Measurements from ENCODE around the gene PGBD5. TPM values are rescaled to one million over a fixed set of nuclear protein-coding genes. Genes with fewer than 3 reads are reported as not detected.

PGBD5 gene
- polyA plus RNA-seq, 4 donors, result 5.7 to 7.4 (median 6.9) TPM

DNA sequence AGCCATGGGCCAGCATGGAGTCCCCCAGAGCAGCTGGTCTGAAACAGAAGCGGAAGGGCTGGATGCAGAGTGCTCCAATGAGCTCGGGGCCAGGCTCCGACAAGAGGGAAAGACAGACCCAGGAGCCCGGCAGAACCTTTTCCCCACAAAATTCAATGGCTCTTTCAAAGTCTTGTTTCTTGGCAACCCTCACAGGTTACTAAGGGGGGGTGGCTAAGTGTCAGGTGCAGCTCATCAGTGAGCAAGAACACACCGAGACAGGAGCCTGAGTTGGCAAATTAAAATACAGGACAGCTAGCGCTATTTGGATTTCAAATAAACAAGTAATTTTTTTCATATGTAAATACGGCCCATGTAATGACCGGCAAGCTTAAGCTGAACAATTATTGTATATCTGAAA lies 27.3 kb downstream of the PGBD5 start:
- no peak for DNase-seq (ENCODE audit: low read depth in 4 of 4, low spot score in 2 of 4)

DNA sequence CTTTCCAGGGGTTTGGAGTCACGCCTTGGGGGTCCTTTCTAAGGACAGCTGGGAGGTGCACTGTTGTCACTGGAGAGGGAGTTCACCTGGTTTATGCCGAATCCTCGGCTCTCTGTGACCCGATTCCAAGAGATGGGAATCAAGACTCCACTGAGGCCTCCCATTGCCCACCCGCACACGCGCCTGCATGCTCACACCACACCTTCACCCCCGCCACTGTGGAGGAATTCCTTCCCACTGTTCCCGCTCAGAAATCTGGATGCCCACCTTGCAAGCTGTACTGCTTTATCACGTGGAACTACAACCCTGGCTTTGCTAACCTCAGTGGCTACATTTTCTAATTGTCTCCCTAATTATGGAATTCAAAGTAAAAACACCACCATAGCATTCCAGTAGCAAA lies 29.2 kb downstream of the PGBD5 start:
- no peak for DNase-seq (ENCODE audit: low read depth in 4 of 4, low spot score in 2 of 4)

DNA sequence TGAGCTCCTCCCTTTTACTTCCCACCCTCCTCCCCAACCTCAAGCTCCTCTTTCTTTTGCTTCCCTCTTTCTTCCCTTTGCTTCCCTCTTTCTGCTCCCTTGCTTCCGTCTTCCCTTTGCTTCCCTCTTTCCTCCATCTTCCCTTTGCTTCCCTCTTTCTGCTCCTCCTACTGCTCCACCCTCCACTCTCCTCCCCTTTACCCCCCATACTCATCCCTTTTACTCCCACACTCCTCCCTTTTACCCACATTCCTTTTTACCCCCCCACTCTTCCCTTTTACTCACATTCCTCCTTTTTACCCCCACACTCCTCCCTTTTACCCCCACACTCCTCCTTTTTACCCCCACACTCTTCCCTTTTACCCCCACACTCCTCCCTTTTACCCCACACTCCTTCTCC lies 30.2 kb downstream of the PGBD5 start:
- DNase-seq (ENCODE audit: low read depth in 4 of 4, low spot score in 2 of 4), result no peak

DNA sequence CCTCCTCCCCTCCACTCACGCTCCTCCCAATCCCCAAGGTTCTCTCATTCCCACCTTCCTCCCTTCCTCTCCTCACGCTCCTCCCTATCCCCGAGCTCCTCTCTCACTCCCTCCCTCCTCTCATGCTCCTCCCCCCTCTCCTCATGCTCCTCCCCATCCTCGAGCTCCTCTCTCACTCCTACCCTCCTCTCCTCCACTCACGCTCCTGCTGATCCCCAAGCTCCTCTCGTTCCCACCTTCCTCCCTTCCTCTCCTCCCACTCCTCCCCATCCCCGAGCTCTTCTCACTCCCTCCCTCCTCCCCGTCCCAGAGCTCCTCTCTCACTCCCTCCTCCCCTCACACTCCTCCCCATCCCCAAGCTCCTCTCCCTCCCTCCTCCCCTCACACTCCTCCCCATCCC lies 31.4 kb downstream of the PGBD5 start:
- DNase-seq (ENCODE audit: low read depth in 4 of 4, low spot score in 2 of 4), result no peak

DNA sequence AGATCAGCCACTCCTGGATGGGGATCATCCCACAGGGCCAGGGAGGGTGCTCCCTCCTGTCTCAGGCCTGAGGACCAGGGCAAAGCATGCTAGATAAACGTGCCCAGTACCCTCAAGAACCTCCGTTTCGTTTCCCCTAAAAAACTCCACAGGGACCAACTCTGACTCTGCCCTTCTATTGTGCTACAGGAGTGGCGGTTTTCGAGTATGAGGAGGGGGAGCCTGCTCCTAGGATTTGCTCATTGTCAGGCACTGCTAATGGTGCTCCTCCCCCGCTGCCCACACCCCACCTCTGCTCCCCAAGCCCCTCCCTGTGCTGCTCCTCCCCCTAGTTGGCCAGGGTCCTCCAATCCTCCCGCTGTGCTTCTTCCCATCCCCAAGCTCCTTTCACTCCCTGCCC lies 32.0 kb downstream of the PGBD5 start:
- DNase-seq (ENCODE audit: low read depth in 4 of 4, low spot score in 2 of 4), result no peak

DNA sequence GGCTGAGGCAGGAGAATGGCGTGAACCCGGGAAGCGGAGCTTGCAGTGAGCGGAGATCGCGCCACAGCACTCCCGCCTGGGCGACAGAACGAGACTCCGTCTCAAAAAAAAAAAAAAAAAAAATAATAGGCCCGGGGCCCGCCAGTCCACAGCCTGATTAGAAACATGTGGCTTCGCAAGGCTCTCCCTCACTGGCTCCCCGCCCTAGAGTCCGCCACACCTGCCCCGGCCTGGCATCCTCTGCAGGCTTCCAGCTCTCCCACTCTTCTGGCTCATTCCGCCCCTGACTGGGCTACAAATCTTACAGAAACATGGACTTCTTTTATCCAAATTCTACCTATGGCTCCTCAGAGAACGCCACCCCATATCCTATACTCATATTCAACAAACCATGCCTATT lies 32.4 kb downstream of the PGBD5 start:
- DNase-seq (ENCODE audit: low read depth in 4 of 4, low spot score in 2 of 4), result no peak

DNA sequence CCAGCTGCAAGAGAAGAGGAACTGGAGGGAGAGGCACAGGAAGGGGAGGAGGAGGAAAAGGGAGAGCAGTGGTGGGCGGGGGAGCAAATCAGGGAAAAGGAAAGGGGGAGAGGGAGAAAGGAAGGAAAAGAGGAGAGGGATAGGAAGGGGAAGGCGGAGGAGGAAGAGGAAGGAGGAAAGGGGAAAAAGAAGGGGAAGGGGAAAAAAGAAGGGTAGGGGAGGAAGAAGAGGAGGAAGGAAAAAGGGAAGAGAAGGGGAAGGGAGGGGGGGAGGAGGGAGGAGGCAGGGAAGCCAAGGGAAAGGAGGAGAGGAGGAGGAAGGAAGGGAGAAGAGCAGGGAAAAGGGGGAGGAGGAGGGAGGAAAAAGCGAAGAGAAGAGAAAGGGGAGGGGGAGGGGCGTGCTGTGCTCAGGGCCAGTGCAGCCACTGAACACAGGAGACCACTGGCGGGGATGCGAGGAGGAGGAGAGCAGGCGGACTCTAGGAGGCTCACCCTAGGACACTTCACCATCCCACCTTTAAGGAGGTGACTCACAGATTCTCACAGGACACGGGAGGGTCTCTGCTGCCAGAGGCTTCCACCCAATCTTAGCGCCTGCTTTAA lies 33.1 kb downstream of the PGBD5 start:
- no peak for DNase-seq (ENCODE audit: low read depth in 4 of 4, low spot score in 2 of 4)

DNA sequence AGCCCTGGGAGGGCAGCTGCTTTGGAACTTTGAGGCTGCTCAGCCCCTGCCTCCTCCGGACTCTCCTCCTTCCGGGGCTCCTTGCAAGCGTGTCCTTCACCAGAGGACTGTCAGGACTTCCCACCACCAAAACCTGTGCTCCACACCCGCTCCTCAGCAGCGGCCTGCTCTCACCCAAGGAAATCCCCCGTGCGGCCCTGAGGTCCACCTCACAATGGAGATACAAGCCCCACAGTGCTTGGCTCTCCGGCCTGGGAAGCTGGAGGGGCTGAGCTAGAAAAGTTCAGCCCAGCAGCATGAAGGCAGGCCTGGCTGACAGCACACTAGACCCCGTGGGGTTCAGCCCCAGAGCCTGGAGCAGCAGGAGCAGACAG lies 33.6 kb downstream of the PGBD5 start:
- DNase-seq (ENCODE audit: low read depth in 4 of 4, low spot score in 2 of 4), result no peak

DNA sequence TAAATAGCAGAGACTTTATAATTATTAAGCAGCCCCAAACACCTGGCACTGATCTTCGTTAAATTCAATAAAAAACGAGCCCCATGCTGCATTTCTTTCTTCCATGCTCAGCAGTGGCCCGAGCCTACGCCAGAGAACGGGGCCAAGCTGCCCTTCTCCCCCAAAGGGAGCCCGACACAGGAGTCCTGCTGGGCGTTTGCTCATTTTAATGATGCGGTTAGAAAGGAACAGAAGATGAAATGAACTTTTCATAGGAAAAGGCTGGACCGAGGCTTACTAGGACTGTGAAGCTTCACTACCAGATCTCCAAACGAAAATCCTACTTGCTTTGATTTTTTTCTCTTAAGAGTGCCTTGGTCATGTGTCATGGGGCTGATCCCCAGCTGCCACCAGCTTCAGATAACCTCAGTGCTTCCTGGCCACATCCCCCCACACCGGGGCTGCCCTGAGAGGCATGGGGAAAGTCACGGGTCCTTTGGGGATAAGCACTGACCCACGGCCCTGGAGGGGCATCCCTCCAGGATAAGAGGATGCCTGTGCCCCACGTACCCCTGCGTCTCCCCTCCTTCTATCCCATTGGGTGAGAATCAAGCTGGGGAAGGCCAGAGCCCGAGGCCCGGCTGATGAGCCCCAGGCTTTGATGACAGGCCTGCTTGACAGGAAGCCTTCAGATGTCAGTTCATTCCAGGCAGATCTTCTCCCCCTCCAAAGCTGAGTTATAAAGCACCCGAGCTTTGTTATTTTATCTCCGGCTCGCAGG lies 34.2 kb downstream of the PGBD5 start:
- no peak for DNase-seq (ENCODE audit: low read depth in 4 of 4, low spot score in 2 of 4)

DNA sequence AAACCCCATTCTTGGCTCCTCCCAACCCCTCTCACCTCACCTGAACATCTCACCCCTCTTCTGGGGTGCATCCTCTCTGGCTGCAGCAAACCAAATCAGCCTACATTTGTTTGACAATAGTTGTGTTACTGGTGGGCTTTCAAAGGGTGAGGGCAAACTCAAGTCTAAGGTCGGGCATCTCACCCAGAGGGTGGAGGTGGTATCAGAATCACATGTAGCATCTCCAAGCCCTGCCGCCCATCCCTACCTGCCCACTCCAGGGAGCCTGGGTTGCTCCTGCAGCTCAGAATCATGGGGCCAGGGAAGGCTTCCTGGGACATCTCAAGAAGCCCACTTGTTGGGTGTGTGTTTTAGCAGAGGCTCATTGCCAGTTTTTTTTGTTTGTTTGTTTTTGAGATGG lies 35.8 kb downstream of the PGBD5 start:
- DNase-seq (ENCODE audit: low read depth in 4 of 4, low spot score in 2 of 4), result no peak

DNA sequence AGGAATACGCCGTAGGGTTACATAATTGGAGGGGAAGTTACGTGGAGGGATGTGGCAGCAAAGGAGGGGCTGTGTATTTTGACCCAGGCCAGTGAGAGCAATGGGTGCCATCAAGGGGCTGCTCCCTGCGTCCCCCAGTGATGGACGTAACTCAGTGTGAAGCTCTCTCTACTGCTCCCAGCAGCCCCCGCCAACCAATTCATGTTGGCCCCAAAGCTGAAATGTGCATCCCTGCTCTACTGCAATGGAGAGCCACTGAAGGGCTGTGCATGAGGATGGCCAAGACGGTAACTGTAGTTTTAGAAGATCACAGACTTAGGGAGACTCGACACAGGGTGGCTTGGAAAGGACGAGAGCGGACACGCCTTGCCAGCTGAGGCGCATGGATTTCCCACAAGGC lies 38.3 kb downstream of the PGBD5 start:
- no peak for DNase-seq (ENCODE audit: low read depth in 4 of 4, low spot score in 2 of 4)

DNA sequence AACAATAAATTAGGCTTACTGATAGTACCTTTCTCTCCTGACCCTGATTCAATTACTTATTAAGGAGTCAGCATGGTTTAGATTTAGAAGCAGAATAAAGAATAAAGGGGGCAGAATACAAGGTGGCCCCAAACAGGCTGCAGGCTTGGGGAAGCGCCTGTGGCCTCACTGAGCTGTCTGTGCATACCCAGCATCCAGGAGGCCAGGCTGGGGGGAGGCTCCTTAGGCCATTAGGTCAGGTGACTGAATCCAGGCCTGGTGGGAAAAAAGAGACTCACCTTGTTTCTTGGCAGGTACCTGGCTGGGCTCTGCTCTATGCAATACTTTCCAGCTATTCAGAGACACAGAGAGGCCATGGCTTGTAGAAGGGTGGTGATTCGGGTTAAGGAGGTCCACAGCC lies 38.8 kb downstream of the PGBD5 start:
- DNase-seq (ENCODE audit: low read depth in 4 of 4, low spot score in 2 of 4), result no peak

DNA sequence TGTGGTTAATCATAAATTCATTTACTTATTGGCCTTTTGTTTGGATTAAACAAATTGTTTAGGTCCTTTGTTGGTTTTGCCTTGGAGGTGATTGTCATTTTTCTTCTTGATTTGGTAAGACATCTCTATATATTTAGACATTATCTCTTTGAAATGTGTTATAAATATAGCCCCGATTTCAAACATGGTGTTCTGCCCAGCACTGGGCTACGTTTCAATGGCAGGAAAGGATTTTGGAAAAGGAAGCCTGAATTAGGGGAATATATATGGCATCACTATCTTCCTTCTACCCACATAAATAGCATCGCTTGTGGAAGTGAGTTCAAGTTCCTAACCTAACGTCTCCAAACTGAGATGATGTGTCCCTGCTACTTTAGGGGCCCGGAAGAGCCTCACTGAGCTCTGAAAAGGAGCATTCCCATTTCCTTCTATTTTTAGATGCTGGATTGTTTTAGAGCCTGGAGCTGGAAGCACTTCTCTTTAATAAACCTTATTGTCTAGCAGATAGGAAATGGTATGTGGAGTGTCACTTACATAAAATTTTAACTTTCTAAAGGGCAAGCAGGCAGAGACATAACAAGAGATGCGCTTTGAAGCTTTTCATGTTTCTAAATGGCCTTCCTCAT lies 39.4 kb downstream of the PGBD5 start:
- DNase-seq (ENCODE audit: low read depth in 4 of 4, low spot score in 2 of 4), result no peak

DNA sequence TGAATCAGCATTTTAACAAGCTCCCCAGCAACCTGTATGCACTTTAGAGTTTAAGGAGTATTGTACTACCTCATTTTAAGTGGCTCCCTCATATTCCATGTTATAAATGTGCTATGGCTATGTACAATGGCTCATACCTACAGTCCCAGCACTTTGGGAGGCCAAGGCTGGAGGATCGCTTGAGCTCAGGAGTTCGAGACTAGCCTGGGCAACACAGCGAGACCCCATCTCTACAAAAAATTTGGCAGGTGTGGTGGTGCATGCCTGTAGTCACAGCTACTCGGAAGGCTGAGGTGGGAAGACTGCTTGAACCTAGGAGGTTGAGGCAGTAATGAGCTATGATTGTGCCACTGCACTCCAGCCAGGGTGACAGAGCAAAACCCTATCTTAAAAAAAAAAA lies 40.2 kb downstream of the PGBD5 start:
- no peak for DNase-seq (ENCODE audit: low read depth in 4 of 4, low spot score in 2 of 4)

DNA sequence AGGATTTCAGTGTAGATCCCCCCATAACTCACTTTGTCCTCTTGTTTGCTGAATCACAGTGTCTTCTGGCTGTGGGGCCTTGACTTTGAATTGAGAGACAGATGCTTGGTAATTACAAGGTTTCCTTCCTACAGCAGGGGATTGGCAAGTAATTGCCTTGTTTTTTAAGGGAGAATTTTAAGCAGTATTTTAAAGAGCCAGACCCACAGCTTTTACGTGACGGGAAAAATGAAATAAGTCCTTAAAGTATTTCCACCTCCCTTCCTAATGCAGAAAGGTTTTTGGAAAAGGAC lies 41.0 kb downstream of the PGBD5 start:
- no peak for DNase-seq (ENCODE audit: low read depth in 4 of 4, low spot score in 2 of 4)

DNA sequence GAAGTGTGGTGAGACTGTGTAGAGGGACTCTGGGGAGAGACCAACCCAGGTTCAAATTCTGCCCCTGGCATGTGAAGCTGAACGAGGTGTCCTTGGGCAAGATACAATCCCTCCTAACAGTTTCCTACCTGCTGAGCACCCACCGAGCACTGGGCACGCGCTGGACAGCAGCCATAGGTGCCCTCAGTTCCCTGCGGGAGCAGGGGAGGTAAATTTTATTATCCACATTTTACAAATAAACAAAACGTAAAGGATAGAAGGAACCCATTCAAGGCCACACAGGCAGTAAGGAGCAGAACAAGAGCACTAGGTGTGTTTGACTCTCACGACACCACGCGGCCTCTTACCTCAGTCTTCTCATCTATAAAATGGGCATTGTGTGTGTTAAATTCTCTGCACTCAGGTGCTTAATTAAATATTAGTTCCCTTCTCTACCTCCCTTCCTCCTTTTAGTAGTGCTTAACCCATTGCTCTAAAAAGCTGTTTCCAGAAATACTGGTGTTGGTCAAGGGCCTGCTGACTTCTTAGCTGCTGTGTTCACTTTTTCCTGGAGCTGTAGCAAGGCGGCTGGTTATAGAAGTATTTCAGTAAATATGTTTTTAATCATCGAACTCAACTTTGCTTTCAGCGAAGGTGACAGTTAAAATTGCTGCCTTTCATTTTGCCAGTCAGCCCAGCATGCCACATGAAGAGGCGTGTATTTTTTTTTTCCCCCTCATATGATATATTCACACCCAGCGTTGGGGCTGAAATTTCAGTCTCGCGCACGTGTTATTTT lies 41.6 kb downstream of the PGBD5 start:
- no peak for DNase-seq (ENCODE audit: low read depth in 4 of 4, low spot score in 2 of 4)

DNA sequence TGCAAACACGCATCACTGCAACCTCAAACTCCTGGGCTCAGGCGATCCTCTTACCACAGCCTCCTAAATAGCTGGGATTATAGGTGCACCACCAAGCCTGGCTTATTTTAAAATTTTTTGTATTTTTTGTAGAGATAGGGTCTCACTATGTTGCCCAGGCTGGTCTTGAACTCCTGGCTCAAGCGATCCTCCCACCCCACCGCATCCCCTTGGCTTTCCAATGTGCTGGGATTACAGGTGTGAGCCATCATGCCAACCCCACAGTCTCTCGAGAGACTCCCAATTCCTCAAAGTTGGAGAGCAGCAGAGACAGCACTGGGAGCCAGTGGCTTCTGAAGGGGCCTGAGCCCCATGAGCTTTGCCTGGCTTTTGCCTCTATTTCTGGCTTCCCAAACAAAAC lies 42.7 kb downstream of the PGBD5 start:
- no peak for DNase-seq (ENCODE audit: low read depth in 4 of 4, low spot score in 2 of 4)

DNA sequence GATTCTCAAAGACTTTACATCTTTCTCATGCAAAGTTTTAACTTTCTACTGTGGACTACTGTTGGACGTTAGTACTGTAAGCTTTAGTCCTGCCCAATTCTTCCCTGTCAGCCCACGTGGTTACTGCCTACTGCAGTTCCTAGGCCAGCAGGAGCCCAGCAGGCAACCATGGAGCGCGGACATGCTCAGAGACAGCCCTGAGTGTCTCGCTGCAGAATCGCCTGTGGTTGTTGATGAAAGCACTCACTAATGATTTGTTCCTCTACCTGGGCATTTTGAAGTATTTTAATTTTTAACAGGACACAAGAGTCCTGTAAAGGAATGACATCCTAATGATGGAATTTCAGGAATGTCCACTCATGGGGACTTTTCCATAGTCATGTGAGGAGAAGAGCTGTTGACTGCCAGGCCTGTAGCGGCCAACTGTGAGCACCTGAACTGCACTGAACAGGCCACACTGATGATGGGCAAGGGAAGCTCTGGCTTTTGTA lies 44.1 kb downstream of the PGBD5 start:
- DNase-seq (ENCODE audit: low read depth in 4 of 4, low spot score in 2 of 4), result no peak

DNA sequence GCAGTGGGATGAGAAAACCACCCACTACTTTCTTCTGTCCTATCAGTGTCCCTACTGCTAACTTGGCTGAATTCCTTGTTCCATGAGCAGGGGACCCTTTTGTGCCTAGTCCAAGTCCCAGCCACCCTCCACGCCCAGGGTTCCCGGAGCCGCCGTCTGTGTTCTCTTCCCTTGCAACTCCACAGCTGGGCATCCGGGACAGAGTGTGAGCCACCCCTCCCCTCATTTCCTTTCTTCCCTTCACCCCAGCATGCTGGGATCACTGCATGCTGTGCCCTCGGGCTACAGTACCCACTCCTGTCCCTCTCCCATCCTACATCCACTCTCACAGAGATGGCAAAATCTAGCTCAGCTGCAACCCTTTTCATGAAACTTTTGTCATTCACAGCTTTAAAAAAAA lies 44.5 kb downstream of the PGBD5 start:
- DNase-seq (ENCODE audit: low read depth in 4 of 4, low spot score in 2 of 4), result no peak

DNA sequence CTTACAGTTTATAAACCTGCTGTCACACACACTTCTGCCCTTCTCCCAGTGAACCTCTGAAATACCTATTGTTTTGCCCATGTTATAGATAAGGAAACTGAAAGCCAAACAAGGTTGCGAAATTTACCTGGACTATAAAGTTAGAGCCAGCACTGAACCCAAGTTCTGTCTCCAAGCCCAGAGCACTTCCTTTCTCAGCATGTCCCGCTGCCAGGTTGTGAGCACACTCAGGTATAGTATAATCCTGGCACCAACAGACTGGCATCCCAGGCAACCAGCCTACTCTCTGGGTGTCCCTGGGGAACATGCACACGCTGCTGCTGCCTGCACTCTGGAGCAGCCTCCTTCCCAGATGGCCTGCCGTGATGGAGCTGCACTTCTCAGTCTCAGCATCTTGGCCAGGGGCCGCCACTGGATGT lies 45.1 kb downstream of the PGBD5 start:
- no peak for DNase-seq (ENCODE audit: low read depth in 4 of 4, low spot score in 2 of 4)

DNA sequence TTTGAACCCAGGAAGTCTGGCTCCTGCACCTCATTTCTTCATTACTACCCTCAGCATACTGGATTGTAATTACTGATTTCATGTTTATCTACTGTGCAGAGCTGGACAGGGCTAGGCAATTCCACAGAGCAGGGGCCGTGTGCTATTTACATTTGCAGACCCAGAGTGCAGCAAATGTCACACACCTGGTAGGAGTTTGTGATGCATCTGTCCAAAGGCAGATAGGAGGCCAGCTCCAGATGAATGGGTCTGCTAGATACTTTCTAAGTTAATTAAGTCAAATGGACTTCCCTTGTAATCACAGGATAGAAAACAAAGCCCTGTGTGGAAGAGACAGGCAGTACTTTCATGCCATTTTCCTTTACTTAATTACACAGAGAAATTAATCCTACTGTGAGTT lies 46.2 kb downstream of the PGBD5 start:
- DNase-seq (ENCODE audit: low read depth in 4 of 4, low spot score in 2 of 4), result no peak

DNA sequence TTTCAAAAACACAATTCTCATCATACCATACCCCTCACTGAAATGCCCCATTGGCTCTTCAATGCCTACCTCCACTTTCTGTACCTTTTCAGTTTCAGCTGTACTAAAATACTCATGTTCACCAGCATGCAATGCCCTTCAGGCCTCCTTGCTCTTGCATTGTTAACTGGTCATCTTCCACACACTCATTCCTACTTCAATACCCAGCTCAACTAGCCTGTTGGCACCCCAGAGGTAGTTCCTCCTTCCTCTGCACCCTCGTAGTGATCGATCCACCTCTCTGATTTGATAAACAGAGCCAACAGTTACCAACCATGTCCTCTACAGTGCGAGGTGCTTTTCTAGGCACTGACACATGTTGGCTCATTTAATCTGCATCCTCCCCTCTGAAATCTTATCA lies 46.7 kb downstream of the PGBD5 start:
- no peak for DNase-seq (ENCODE audit: low read depth in 4 of 4, low spot score in 2 of 4)

All from left renal cortex interstitium (tissue), 4 donors.